Adrenal gland (tissue), 5 donors: Measurements from ENCODE around the gene NCEH1.

ENCODE experiments used
- POLR2A ChIP-seq, 2 donors: fragments of 450-650 bp; IDR thresholded peaks; one replicate each; pipeline ENCODE4 v1.6.1; 2017; ENCODE audit warnings: antibody characterized with exemption in 2 of 2, mild to moderate bottlenecking in 2 of 2, moderate library complexity in 1 of 2
- TF ChIP-seq, protein P1 (sequence below), 6 experiments: fragments of 450-650 bp in 4 of 6; fragments of 200-600 bp in 2 of 6; sonication (generic) in 1 of 6; IDR thresholded peaks; 1 replicate in 5 of 6; 2 replicates in 1 of 6; pipeline versions ENCODE4 v1.5.1 to v1.8.0; 2016 to 2021; ENCODE audit warnings: antibody characterized with exemption in 6 of 6, mild to moderate bottlenecking in 2 of 6, moderate library complexity in 1 of 6
- donor health status: DM: no; HTN: no; CAD: no.

- TF ChIP-seq, protein P1, sequence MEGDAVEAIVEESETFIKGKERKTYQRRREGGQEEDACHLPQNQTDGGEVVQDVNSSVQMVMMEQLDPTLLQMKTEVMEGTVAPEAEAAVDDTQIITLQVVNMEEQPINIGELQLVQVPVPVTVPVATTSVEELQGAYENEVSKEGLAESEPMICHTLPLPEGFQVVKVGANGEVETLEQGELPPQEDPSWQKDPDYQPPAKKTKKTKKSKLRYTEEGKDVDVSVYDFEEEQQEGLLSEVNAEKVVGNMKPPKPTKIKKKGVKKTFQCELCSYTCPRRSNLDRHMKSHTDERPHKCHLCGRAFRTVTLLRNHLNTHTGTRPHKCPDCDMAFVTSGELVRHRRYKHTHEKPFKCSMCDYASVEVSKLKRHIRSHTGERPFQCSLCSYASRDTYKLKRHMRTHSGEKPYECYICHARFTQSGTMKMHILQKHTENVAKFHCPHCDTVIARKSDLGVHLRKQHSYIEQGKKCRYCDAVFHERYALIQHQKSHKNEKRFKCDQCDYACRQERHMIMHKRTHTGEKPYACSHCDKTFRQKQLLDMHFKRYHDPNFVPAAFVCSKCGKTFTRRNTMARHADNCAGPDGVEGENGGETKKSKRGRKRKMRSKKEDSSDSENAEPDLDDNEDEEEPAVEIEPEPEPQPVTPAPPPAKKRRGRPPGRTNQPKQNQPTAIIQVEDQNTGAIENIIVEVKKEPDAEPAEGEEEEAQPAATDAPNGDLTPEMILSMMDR (IDR thresholded peaks at IDR 0.05) = no peak
- no peak for TF ChIP-seq POLR2A (IDR thresholded peaks at IDR 0.05)
These were observed 75.3 kb downstream of the NCEH1 start for GRCh38 chr3:172635588-172635987.
